Renal cortex interstitium (tissue), 11 donors: ENCODE data around the gene MAN1A1. TPM values are rescaled to one million over a fixed set of nuclear protein-coding genes. Genes with fewer than 3 reads are reported as not detected.
A peak's percentile ranks its signal among the peaks of the same experiment; 100 is the strongest.

ENCODE experiments used
- DNase-seq, 11 donors: peaks; one replicate each; pipeline ENCODE4 v3.0.0-alpha.2; 2013; ENCODE audit warnings: low read depth in 9 of 11, low spot score in 4 of 11; ENCODE audit errors: extremely low read depth in 1 of 11
- polyA plus RNA-seq, 3 donors: library from polyadenylated mRNA; unstranded; fragments of 120-200 nt; gene quantifications; one replicate each; pipeline ENCODE4 v1.2.1, GENCODE V29; 2013; ENCODE audit not compliant: insufficient read length in 3 of 3

The MAN1A1 gene
- polyA plus RNA-seq, 3 donors = 78.0 to 94.4 (median 93.6) TPM

DNA sequence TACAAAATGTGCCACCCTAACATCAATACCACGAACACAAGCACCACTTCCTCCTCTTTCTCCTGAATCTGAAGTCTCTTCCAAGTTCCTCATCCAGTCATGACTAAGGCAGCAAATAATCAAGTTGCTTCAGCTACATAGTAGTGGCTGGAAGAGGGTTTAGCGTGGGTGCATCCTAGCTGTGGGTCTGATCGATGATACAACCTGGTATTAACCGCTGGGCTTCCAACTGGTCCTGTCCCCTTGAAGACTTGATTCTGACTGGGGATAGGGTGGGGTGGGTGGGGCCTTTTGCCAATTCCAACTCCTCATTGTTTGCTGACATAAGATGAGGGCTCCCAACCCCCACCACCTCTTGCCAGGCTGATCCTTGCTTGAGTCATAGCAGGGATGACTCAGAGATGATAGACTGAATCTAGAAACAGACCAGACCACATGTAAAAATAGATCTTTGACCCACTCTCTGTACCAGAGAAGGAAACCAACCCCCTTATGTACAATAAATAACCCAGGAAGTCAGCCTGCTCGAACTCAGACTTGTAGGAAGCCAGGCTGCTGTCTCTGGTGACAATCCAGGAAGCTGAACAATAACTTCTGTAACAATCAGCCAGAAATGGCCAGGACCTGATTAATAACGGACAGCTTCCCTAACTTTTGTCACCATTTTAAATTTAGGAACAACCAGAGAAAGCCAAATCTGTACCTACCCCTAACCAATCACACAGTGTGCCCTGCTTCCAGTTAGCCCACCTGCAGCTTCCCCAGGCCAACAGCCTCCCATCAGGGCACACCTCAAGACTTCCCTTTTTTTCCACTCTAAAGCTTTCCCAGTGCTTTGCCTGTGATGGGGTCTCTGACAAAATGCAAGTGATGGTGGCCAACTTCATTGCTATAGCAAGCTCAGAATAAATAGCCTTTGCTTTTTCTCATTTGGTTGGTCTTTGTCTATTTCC, 202.2 kb downstream of the MAN1A1 start:
- no peak for DNase-seq

DNA sequence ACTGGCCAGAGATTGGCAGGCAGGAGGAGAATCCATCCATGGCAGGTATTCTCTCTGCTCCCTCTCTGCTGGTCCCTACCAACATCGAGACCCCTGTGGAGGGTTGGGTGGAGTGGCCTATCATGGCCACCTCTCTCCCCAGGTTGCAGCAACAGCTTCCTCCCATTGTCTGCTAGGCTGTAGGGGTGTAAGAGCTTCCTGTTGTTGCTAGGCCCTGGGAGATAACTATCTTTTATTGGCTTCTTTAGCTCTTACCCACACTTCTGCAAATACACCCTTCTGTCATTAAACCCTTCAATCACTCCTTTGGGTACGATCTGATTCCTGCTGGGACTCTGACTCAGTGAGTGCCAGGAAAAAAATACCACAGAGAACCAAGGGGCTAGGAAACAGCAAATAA, 204.4 kb downstream of the MAN1A1 start:
- no peak for DNase-seq

DNA sequence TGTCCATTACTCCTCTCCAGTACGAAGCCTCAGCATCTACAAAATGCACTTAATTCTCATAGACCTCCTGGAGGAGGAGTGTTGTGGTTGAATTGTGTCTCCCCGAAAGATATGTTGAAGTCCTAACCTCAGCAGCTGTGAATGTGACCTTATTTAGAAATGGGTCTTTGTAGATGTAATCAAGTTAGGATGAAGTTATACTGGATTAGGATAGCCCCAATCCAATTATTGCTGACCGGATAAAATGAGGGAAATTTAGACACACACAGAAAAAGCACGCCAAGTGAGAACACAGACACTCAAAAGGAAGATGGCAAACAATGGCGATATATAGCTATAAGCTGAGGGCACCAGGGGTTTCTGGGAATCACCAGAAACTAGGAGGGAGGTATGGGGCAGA, 206.9 kb downstream of the MAN1A1 start:
- no peak for DNase-seq

DNA sequence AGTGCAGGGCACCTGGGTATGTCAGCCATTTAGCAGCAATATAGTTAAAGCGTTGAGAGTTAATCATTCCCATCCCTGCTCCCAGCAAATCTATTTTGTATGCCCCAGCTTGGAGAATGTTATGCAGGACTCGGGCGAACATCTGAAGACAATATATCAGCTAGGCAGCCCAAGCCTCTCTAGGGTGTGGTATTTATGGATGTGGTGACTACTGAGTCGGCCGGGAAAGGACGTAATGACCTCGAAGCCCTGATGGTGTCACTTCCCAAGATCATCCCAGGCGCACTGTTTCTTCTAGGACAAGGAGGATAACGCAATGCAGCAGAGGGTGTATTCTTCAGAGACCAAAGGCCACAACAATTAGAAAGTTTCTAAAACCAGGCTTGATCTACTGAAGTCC, 207.5 kb downstream of the MAN1A1 start:
- no peak for DNase-seq

DNA sequence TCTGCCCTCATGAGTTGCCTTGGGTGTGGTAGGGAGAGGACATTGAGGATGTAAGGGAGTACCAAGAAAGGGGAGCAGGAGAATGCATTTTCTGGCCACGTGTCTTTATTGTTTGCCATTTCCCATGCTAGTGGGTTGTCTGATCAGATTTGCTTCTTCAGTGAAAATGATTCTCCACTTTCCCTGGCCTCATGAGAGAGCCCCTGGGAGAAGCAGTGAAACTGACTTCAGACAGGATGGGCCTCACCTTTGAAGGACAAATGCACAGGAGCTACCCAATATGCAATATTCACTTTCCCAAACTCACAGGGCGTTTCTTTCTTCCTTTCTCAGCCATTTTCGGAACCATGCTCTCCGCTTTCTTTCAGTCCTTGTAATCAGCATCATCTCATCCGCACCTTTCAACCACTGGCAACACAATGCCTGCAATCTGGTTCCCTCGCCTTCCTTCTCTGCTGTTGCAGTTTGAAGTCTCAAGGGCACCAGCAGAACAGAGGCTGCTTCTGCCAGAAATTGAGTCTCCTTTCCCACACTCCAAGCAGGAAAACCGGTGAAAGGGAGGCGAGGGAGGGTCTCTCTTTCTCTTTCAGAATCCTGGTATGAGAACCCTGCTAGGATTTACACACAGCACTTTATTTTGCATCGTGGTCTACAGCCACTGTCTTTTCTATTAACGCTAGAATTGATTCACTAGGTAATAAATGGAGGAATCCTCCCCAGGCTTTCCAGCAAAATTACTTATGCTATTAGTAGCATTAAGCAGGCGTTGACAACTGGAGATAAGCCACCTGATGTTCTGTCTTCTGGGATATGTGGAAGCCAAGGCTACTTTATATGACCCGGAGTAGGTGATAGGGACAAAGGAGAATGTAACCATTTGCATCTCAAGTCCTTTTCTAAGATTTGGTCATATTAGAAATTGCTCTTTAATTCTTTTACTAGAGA, 209.1 kb downstream of the MAN1A1 start:
- no peak for DNase-seq

DNA sequence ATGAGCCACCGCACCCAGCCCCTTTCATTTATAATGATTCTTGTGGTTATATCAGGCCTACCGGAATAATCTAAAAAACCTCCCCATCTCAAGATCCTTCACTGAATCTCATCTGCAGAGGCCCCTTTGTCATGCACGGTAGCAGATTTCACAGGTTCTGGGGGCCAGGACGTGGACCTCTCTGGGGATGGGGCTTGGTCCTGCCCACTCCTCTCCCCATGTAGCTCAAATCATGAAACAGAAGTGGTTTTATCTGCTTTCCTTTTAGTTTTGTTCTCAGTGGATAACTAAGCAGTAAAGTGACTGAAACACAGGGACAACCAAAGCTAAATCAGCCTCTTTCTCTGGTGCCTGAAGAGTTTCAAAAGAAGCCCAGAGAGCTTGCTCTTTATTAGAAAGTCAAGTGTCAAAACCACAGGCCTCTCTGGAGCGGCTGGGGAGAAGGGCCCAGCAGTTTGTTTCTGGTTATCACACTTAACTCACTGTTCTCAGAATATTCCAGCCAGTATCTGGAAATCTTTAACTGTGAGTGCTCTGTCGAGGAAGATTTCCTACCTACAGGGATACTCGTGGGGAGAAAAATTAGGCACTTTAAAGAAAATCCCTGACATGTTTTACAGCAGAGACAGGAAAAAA, 210.5 kb downstream of the MAN1A1 start:
- no peak for DNase-seq

DNA sequence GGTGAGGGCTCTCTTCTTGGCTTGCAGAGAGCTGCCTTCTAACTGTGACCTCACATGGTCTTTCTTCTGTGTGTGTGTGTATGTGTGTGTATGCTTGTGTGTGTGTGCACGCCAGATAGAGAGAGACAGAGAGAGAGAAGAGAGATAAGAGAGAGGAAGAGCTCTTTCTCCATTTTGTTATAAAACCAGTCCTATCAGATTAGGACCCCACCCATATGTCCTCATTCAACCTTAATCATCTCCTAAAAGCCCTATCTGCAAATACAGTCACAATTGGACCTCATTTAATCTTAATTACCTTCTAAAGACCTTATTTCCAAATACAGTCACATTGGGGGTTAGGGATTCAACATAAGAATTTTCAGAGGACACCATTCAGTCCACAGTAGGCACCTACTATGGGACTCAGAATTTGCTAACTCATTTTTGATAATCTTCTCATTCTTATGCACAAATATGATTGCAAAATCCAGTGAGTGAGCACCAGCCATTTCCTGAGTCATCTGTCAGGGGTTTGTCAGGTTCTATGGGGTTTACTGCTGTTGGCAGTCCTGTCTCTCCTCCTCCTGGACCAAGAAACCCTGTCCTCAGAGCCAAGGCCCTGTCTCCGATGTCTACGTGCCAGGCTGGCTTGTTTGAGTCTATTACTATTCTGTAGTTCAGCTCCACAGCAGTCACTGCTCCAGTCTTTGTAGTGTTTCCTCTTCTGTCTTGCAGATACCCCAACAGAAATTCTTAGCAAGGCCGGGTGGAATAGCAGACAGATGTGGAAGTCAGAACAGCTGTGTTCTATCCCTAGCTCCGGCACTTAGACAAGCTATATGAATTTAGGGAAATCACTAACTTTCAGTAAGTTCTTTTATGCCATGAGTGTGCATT, 212.1 kb downstream of the MAN1A1 start:
- peak in 2 of 11 donors; percentile 15 to 24 for DNase-seq

DNA sequence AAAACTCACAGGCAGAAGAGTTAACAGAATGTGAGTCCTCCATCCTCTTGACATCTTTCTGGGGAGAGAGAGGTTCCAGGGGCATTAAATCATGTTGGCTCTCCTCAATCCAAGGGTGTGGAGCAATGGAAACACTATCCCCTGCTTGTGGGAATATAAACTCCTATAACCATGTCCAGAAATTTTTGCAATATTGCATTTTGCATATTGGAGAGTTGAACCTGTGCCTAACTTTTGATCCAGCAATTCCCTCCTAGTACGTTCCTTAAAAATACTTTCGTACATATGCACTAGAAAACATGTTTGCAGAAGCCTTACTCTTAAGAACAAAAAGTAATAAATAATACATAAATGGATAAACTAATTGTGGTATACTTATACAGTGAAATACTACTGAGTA, 214.8 kb downstream of the MAN1A1 start:
- no peak for DNase-seq

DNA sequence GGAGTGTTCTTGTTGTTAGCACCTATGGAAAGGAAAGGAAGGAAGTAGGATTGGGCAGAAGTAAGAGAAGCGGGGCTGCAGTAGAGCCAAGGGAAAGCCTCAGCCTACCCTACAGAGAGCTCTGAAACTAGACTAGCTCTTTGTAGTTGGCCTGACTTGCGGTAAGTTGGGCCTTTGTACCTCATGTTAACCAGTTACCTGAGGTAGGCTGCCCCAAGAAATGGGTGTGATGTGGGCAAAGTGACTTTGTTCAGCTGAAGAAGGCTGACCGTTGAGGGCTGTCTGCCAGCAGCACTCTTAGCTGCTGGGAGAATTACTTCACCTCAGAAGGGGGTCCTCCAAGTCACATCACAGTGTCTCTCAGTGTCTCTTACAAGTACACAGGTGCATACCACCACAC, 216.2 kb downstream of the MAN1A1 start:
- DNase-seq = no peak

DNA sequence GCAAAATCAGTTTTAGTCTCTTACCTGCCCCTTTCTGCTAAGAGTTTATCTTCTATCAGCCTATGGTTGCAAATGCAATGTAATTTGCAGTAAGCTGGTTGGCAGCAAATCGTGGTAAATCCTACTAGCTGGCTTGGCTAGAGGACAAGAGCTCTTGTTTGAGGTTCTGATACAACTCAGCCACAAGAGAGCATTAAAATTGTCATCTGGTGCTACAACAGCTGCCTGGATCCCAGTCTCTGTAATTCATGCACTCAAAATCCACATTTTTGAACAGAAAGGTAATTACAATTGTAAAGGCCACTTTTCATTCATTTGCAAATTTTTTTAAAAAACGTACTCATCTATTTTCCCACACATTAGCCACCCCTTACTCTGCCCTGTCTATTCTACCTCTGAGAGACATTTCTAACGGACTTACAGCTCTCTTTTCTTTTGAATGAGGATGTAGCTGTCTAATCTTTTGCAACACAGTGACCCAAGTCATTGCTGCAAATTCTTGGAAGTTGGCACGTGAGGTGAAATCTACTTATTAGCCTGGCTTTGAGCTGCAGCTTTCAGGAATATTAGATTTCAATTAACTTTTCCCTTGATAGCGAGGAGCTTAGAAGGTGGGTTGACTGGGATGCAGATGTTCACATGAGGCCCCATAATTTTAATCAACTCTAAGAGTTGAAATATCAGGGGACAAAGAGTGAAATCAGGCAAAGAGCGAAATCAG, 217.1 kb downstream of the MAN1A1 start:
- no peak for DNase-seq

DNA sequence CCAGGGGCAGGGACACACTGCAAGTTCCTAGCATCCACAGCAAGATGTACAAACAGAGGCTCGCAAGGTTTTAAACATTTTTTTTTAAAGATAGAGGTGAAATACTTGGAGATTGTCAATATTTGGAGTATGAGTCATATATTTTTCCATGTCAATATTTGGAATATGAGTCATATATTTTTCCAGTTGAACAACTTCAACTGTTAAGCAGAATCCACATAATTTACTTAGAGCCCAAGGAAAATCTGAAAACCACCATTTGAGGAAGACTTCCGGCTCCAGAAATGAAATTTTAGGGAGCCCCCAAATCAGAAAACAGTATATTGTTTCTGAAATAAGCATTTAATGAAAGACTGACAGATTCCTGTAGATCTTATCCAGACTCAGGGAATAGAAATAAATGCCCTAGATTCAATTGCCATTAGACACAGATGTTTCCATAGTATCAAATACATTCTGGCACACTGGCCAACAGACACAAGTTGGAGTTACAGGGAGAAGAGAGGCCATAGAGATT, 219.5 kb downstream of the MAN1A1 start:
- DNase-seq = no peak

DNA sequence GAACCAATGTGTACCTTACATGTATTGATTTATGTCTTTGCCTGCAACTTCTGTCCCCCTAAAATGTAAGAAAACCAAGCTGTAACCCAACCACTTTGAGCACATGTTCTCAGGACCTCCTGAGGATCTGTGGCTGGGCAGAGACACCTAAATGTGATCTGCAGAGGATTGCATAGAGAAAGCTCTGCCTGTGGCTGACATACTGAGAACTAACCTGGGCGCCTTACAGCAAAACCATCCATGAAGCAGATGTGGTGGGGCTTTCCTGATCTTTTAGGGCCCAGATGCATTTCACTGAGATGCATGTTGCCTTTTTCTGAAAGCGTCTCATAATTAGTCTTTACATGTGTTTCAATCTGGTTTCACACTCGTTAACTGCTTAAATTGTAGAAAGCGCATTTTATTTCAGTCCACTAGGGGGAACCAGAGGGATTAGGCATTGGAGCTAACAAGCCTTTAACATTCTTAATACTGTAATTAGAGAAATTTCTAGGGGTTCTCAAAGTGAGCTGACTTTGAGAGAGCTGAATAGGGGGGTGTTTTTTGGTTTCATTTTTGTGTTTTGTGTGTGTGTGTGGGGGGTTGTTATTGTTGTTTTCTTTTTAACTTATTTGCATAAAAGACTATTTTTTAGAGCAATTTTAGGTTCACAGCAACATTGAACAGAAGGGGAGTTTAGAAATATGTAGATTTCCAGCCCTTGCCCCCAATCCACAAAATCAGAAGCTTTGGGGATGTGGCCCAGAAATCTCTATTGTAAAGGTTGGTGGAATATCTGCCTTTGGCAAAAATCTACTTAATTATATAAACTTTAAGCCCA, 220.2 kb downstream of the MAN1A1 start:
- peak; percentile 28 to 75 (median 57) for DNase-seq

DNA sequence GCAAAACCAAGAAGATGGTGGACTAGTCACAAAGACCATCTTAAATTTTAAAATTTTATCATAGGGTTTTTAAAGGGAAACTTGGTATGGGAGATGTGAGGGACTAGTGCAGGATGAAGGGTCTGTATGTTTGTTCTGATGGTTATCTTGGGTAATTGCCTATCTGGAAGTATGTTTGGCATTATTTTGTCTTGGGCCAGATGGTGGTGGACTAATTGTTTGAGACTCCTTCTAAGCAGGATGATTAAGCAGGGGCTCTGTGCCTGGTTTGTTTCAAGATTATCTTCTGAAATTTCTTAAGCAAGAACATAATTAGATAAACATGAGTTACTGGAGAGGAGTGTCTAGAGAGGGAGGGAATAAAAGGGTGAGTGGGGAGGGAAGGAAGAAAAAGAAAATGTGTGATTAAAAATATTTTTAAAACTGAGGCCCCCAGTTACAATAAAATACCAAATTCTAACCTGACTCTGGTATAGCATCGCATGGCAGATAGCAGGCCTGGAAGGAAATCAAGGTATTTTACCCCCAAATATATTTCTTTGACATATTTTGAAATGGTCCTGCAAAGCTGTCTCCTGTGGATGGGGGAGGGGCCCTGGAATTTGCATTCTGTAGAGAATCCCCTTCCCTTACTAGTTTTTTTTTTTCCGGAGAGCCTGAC, 221.2 kb downstream of the MAN1A1 start:
- DNase-seq = no peak

DNA sequence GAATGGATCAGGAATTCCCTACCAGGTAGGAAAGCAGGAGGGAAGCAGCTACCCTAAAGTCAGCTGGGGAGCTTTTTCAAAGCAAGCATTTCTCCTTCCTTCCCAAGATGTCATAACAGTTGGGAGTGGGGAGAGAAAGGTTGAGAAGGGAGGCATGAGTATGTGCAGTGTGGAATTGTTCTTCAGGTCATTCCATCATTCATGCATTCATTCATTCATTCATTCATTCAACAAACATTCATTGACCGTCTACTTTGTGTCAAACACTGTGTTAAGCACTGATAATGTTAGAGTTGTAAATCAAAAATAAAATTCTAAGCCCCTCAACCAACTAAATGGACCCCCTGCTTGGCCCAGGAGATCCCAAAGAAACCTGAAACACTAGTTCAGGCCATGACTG, 221.9 kb downstream of the MAN1A1 start:
- no peak for DNase-seq
